PC-9 (cell line): ENCODE data around the gene ADCK2. TPM values are rescaled to one million over a fixed set of nuclear protein-coding genes. Genes with fewer than 3 reads are reported as not detected.
A peak's percentile ranks its signal among the peaks of the same experiment; 100 is the strongest.
"Not testable (repeated sequence)": the region's sequence is repeated elsewhere in the genome, so short reads cannot be mapped to it uniquely, and the experiment has no call there.

Experiments used
- BruUV-seq: library from RNA; stranded (reverse); fragments of 400-500 nt; replicated peaks from 2 replicates; lab custom pipeline; 2021; lab: Mats Ljungman, UMichigan
- CTCF ChIA-PET: fragments of 300-600 bp; sonication (Branson Sonifier 250); formaldehyde crosslinking; loops from one replicate; lab custom pipeline; 2022; ENCODE audit warnings: antibody characterized with exemption; lab: Charles Lee
- POLR2A ChIA-PET: fragments of 300-600 bp; sonication (Branson Sonifier 250); formaldehyde crosslinking; loops from one replicate; lab custom pipeline; 2022; ENCODE audit warnings: antibody characterized with exemption; ENCODE audit not compliant: unreplicated experiment; lab: Charles Lee
- DNase-seq, 2 experiments: peaks; one replicate each; pipeline versions ENCODE4 v3.0.0 to v3.0.0-alpha.2; 2015 to 2022; ENCODE audit warnings: mixed read lengths in 1 of 2
- H2AFZ ChIP-seq: fragments of 200-600 bp; sonication (generic); 2 replicates; pipeline ENCODE4 v1.8.1; 2017; ENCODE audit warnings: antibody characterized with exemption
- H3F3A ChIP-seq: fragments of 200-600 bp; sonication (generic); 2 replicates; pipeline ENCODE4 v1.8.1; 2017; ENCODE audit warnings: antibody characterized with exemption, mild to moderate bottlenecking, low read depth; ENCODE audit not compliant: insufficient read depth
- H3K27ac ChIP-seq: fragments of 200-600 bp; sonication (generic); 2 replicates; pipeline ENCODE4 v1.6.1; 2016; ENCODE audit warnings: mixed run types
- H3K27me3 ChIP-seq: fragments of 200-600 bp; sonication (generic); 2 replicates; pipeline ENCODE4 v1.6.1; 2016; ENCODE audit warnings: low read depth, mixed run types; ENCODE audit not compliant: insufficient read depth
- H3K36me3 ChIP-seq: fragments of 200-600 bp; sonication (generic); 2 replicates; pipeline ENCODE4 v1.6.1; 2016; ENCODE audit warnings: low read depth, mixed run types
- H3K4me1 ChIP-seq: fragments of 200-600 bp; sonication (generic); replicated peaks from 2 replicates; pipeline ENCODE4 v1.6.1; 2016; ENCODE audit warnings: mixed run types; ENCODE audit not compliant: insufficient read depth
- H3K4me2 ChIP-seq: fragments of 200-600 bp; sonication (generic); 2 replicates; pipeline ENCODE4 v1.6.1; 2017; ENCODE audit warnings: mixed run types
- H3K4me3 ChIP-seq: fragments of 200-600 bp; sonication (generic); 2 replicates; pipeline ENCODE4 v1.6.1; 2016; ENCODE audit warnings: mixed run types
- H3K79me2 ChIP-seq: fragments of 200-600 bp; sonication (generic); 2 replicates; pipeline ENCODE4 v1.6.1; 2017; ENCODE audit warnings: low read depth, mixed run types
- H3K9me2 ChIP-seq: fragments of 200-600 bp; sonication (generic); 2 replicates; pipeline ENCODE4 v1.8.1; 2017; ENCODE audit warnings: mild to moderate bottlenecking; ENCODE audit not compliant: insufficient read depth
- H3K9me3 ChIP-seq: fragments of 200-600 bp; sonication (generic); 2 replicates; pipeline ENCODE4 v1.8.1; 2016; ENCODE audit warnings: low read depth; ENCODE audit not compliant: insufficient read depth
- H4K20me1 ChIP-seq: fragments of 200-600 bp; sonication (generic); 2 replicates; pipeline ENCODE4 v1.8.1; 2017; ENCODE audit not compliant: insufficient read depth
- CTCF ChIP-seq: fragments of 200-600 bp; sonication (generic); conservative IDR thresholded peaks from 2 replicates; pipeline ENCODE4 v1.6.1; 2017; ENCODE audit warnings: mixed run types, antibody characterized with exemption, mild to moderate bottlenecking, moderate library complexity
- EZH2 ChIP-seq: fragments of 200-600 bp; sonication (generic); IDR thresholded peaks from 2 replicates; pipeline ENCODE4 v1.8.0; 2017; ENCODE audit warnings: antibody characterized with exemption, low read depth
- intact Hi-C: fragments of 100-400 bp; cut with micrococcal nuclease; formaldehyde crosslinking; loops from one replicate; pipeline ENCODE4 v1.10.0; 2022; ENCODE audit not compliant: unreplicated experiment
- total RNA-seq: library from RNA; stranded (reverse); gene quantifications from 2 replicates; pipeline ENCODE4 v1.2.3, GENCODE V29; 2021

ADCK2 gene
- total RNA-seq, 1 experiment from 2014 or later: 35.3 TPM

- DNase-seq: peak; percentile 91 to 97
- H4K20me1 ChIP-seq: no peaks in the 10 kb centered on the region
- H3K4me1 ChIP-seq: peaks cover 75% of the 10 kb centered on the region
- intact Hi-C loops: no loop called here
- peak overlapping the region; percentile 79 for H3K27ac ChIP-seq
- H3K4me2 ChIP-seq: peak overlapping the region; percentile 38
- peaks cover 72% of the 10 kb centered on the region for H3F3A ChIP-seq
- H3K9me3 ChIP-seq: no peaks in the 10 kb centered on the region
- no peak overlapping the region for H3K4me3 ChIP-seq
- ChIA-PET CTCF (interaction anchor here (0.6 to 1.0 kb wide), 6 partner anchors 28 to 1158 kb away, joined by 3 to 6 read pairs (median 3); no protein-coding TSS in a partner anchor), POLR2A (interaction anchor here (0.6 to 0.9 kb wide), 4 partner anchors 16 to 139 kb away, joined by 3 to 26 read pairs (median 7); partner anchors contain the start of gene DENND2A)
- no peaks in the 10 kb centered on the region for H3K36me3 ChIP-seq
- H3K27me3 ChIP-seq: no peaks in the 10 kb centered on the region
- H2AFZ ChIP-seq: no peak overlapping the region
- H3K9me2 ChIP-seq: no peaks in the 10 kb centered on the region
- no peaks in the 10 kb centered on the region for H3K79me2 ChIP-seq
- no TSS peak for BruUV-seq
- peak; percentile 23; the same call in 1 of the 2 replicates for TF ChIP-seq CTCF
- no peak for TF ChIP-seq EZH2
Observed at GRCh38 chr7:140624392-140625191, 48.2 kb upstream of the ADCK2 start.

DNA sequence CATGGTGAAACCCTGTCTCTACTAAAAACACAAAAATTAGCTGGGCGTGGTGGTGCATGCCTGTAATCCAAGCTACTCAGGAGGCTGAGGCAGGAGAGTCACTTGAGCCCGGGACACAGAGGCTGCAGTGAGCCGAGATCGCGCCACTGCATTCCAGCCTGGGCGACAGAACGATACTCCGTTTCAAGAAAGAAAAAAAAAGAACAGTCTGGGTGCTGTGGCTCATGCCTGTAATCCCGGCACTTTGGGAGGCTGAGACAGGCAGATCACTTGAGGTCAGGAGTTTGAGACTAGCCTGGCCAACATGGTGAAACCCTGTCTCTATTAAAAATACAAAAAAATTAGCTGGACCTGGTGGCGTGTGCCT is 47.6 kb upstream of the ADCK2 start:
- H3K4me3 ChIP-seq, H3K27me3 ChIP-seq, DNase-seq, H4K20me1 ChIP-seq, BruUV-seq, H3K36me3 ChIP-seq, H2AFZ ChIP-seq, H3K9me2 ChIP-seq, intact Hi-C loops, H3K9me3 ChIP-seq, H3K79me2 ChIP-seq: not testable (repeated sequence)
- peak overlapping the region; percentile 79 for H3K27ac ChIP-seq
- peaks cover 72% of the 10 kb centered on the region for H3F3A ChIP-seq
- ChIA-PET POLR2A (interaction anchor here (0.9 kb wide), 1 partner anchor 28 kb away, joined by 26 read pairs; no protein-coding TSS in a partner anchor), CTCF (interaction anchor here (0.6 to 1.0 kb wide), 3 partner anchors 28 to 107 kb away, joined by 3 to 6 read pairs (median 5); no protein-coding TSS in a partner anchor)
- H3K4me2 ChIP-seq: peak overlapping the region; percentile 38
- H3K4me1 ChIP-seq: peaks cover 76% of the 10 kb centered on the region

GRCh38 chr7:140625908-140626868 is 46.6 kb upstream of the ADCK2 start:
- no TSS peak for BruUV-seq
- ChIA-PET POLR2A (interaction anchor here (0.5 kb wide), 1 partner anchor 33 kb away, joined by 3 read pairs; no protein-coding TSS in a partner anchor), CTCF (interaction anchor here (0.6 to 1.4 kb wide), 3 partner anchors 108 to 912 kb away, joined by 3 to 8 read pairs (median 3); no protein-coding TSS in a partner anchor)
- H3K27me3 ChIP-seq: no peaks in the 10 kb centered on the region
- no peak overlapping the region for H2AFZ ChIP-seq
- no peaks in the 10 kb centered on the region for H4K20me1 ChIP-seq
- peaks cover 75% of the 10 kb centered on the region for H3K4me1 ChIP-seq
- no peak overlapping the region for H3K4me3 ChIP-seq
- no peaks in the 10 kb centered on the region for H3K9me2 ChIP-seq
- DNase-seq: peak; percentile 95 to 98
- H3K27ac ChIP-seq: peak overlapping the region; percentile 79
- TF ChIP-seq CTCF (no peak), EZH2 (no peak)
- H3K36me3 ChIP-seq: no peaks in the 10 kb centered on the region
- H3K9me3 ChIP-seq: no peaks in the 10 kb centered on the region
- H3K79me2 ChIP-seq: no peaks in the 10 kb centered on the region
- H3F3A ChIP-seq: peaks cover 68% of the 10 kb centered on the region
- intact Hi-C loops: loop anchor here (1.0 to 2.0 kb wide), 3 partner anchors 59 to 108 kb away; no protein-coding TSS in a partner anchor
- peak overlapping the region; percentile 46 for H3K4me2 ChIP-seq
